Astrocyte of the cerebellum (primary cell): ENCODE measurements around the gene VAT1L.

Experiments
- DNase-seq: peaks from one replicate; pipeline ENCODE4 v3.0.0-alpha.2; 2011; ENCODE audit warnings: low read depth
- H3K4me3 ChIP-seq: 2 replicates; pipeline ENCODE4 v1.5.1; 2011; ENCODE audit warnings: mild to moderate bottlenecking, low read depth, low read length, moderate library complexity
- in situ Hi-C: cut with HindIII; loops from 2 replicates; pipeline ENCODE4 v1.10.0; 2017; ENCODE audit warnings: low sequenced_read_pairs
- TF ChIP-seq, protein P1 (sequence below): IDR thresholded peaks from 2 replicates; pipeline ENCODE4 v1.5.1; 2012; ENCODE audit warnings: low read length, low read depth, moderate library complexity, mild to moderate bottlenecking; ENCODE audit errors: missing control alignments

VAT1L gene

GRCh38 chr16:77868052-77868451 is 79.7 kb downstream of the VAT1L start:
- TF ChIP-seq, protein P1, sequence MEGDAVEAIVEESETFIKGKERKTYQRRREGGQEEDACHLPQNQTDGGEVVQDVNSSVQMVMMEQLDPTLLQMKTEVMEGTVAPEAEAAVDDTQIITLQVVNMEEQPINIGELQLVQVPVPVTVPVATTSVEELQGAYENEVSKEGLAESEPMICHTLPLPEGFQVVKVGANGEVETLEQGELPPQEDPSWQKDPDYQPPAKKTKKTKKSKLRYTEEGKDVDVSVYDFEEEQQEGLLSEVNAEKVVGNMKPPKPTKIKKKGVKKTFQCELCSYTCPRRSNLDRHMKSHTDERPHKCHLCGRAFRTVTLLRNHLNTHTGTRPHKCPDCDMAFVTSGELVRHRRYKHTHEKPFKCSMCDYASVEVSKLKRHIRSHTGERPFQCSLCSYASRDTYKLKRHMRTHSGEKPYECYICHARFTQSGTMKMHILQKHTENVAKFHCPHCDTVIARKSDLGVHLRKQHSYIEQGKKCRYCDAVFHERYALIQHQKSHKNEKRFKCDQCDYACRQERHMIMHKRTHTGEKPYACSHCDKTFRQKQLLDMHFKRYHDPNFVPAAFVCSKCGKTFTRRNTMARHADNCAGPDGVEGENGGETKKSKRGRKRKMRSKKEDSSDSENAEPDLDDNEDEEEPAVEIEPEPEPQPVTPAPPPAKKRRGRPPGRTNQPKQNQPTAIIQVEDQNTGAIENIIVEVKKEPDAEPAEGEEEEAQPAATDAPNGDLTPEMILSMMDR, result no peak
- in situ Hi-C loops, result no loop called here

DNA sequence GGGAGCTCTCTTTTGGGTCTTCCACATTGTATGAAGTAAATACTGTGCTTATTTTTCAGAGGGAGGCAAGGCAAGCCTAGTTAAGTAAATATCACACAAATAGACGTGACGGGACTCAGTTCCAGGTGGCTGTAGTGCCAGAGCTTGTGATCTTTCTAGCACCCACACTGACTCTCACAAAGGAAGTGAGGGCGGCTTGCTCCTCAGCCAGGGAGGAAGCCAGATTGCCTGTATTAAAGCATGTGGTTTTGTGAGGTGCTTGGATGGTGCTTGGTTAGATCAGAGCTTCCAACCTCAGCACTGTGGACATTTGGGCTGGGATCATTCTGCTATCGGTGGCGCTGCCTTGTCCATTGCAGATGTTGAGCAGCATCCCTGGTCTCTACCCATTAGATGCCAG is 80.1 kb downstream of the VAT1L start:
- DNase-seq, result no peak
- TF ChIP-seq, protein P1, result no peak

More at GRCh38 chr16:77868052-77868451, 79.7 kb downstream of the VAT1L start:
- H3K4me3 ChIP-seq, result no peak overlapping the region
- DNase-seq, result no peak

DNA sequence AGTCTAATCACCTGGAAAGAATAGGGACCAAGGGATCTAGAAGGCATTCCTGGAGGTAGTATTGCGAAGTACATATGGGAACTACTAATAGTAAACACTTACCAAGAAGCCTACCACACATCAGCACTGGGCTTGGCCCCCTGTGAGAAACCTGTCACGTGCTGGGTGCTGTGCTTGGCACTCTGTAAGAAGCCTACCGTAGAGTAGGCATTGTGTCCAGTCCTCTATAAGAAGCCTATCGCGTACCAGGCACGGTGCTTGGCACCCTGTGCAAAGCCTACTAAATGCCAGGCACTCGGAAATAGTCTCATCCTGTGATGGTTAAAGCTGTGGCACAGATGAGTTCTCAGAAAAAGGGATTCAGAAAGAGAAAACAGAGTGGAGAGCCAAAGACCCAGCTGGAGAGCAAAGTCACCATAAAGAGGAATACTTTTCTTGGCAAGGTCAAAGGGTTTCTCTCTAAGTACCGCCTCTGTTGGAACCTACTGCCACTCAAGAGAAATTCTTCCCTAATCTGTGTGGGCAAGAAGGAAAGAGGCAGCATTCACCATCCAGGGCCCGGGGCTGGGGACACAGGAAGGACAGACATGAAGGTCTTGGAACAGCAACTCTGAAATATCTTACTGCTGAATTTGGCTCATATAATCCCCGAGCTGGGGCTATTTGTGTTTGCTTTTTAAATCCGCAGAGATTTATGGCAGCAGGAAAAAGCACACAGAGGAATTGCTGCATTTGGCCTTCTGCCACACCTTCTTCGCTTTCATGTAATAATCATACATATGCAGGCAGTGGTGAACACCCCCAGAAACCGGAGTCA is 81.8 kb downstream of the VAT1L start:
- peak; percentile 44 for DNase-seq
- TF ChIP-seq, protein P1, result no peak
- in situ Hi-C loops, result no loop called here
- no peak overlapping the region for H3K4me3 ChIP-seq

More for the DNA sequence above, 80.1 kb downstream of the VAT1L start:
- no peak overlapping the region for H3K4me3 ChIP-seq
- in situ Hi-C loops, result no loop called here

GRCh38 chr16:77871932-77872331 is 83.6 kb downstream of the VAT1L start:
- in situ Hi-C loops, result no loop called here
- no peak overlapping the region for H3K4me3 ChIP-seq
- TF ChIP-seq, protein P1, result no peak
- no peak for DNase-seq

GRCh38 chr16:77873066-77873465 is 84.7 kb downstream of the VAT1L start:
- H3K4me3 ChIP-seq, result no peak overlapping the region
- no peak for DNase-seq
- TF ChIP-seq, protein P1, result no peak
- in situ Hi-C loops, result no loop called here

DNA sequence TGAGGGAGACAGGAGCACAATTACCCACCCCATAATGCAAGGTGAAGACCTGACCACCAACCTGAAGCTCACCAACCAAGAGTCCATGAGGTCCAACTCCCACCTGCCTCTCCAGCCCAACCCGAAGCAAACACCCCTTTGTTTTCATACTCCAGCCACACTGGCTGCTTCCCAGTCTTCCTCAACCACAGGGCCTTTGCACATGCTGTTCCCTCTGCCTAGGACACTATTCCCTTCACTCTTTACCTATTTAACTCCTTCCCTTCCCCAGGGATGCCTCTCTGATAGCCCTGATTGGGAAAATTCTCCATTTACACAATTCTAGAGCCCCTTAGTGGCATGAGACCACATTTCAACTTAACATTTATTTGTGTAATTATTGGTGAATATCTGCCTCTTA is 86.0 kb downstream of the VAT1L start:
- no peak for DNase-seq
- no peak overlapping the region for H3K4me3 ChIP-seq
- TF ChIP-seq, protein P1, result no peak
- in situ Hi-C loops, result no loop called here

GRCh38 chr16:77876776-77877175 is 88.4 kb downstream of the VAT1L start:
- no peak overlapping the region for H3K4me3 ChIP-seq
- no peak for DNase-seq
- in situ Hi-C loops, result no loop called here
- TF ChIP-seq, protein P1, result no peak
